Keratinocyte (primary cell): ENCODE data around the gene PPFIA1. TPM values are rescaled to one million over a fixed set of nuclear protein-coding genes. Genes with fewer than 3 reads are reported as not detected.

Experiments
- DNase-seq: peaks from one replicate; pipeline ENCODE4 v3.0.0-alpha.2; 2011; ENCODE audit warnings: low read depth, missing footprints, low spot score
- FAIRE-seq: peaks from 2 replicates; lab custom pipeline; 2011; peaks lifted over from hg19 to GRCh38; lab: Jason Lieb, UNC
- H2AFZ ChIP-seq: 2 replicates; pipeline ENCODE4 v1.6.0; 2012; ENCODE audit warnings: low read length, control low read depth, inconsistent platforms; ENCODE audit not compliant: control insufficient read depth
- H3K27ac ChIP-seq: 2 replicates; pipeline ENCODE4 v1.5.1; 2011; ENCODE audit warnings: low read length; ENCODE audit not compliant: control insufficient read depth, insufficient read depth
- H3K27me3 ChIP-seq: 3 replicates; pipeline ENCODE4 v1.6.0; 2011; ENCODE audit warnings: low read length; ENCODE audit not compliant: control insufficient read depth, insufficient read depth; ENCODE audit errors: extremely low read depth
- H3K36me3 ChIP-seq, 2 experiments: 2 replicates in 1 of 2; 3 replicates in 1 of 2; pipeline ENCODE4 v1.5.1; 2011; ENCODE audit warnings: low read length in 2 of 2, mild to moderate bottlenecking in 1 of 2; ENCODE audit not compliant: control insufficient read depth in 2 of 2, insufficient read depth in 2 of 2; ENCODE audit errors: extremely low read depth in 1 of 2
- H3K4me1 ChIP-seq: 3 replicates; pipeline ENCODE4 v1.5.1; 2011; ENCODE audit warnings: low read length; ENCODE audit not compliant: control insufficient read depth, insufficient read depth; ENCODE audit errors: extremely low read depth
- H3K4me2 ChIP-seq: 3 replicates; pipeline ENCODE4 v1.6.0; 2011; ENCODE audit warnings: low read depth, low read length; ENCODE audit not compliant: control insufficient read depth, insufficient read depth; ENCODE audit errors: extremely low read depth
- H3K4me3 ChIP-seq, 3 experiments: fragments of 200-600 bp in 1 of 3; sonication (generic) in 1 of 3; 2 replicates in 2 of 3; 3 replicates in 1 of 3; pipeline ENCODE4 v1.5.1; 2011 to 2016; ENCODE audit warnings: low read length in 3 of 3, mild to moderate bottlenecking in 3 of 3, control low read depth in 2 of 3, inconsistent platforms in 1 of 3, low read depth in 1 of 3, mixed read lengths in 1 of 3, mixed run types in 1 of 3, moderate library complexity in 1 of 3; ENCODE audit not compliant: control insufficient read depth in 2 of 3, insufficient read depth in 2 of 3; ENCODE audit errors: extremely low read depth in 1 of 3
- H3K79me2 ChIP-seq: 2 replicates; pipeline ENCODE4 v1.6.0; 2012; ENCODE audit warnings: low read length; ENCODE audit not compliant: control insufficient read depth, insufficient read depth
- H3K9ac ChIP-seq: 3 replicates; pipeline ENCODE4 v1.6.0; 2011; ENCODE audit warnings: low read length; ENCODE audit not compliant: control insufficient read depth, insufficient read depth; ENCODE audit errors: extremely low read depth
- H3K9me1 ChIP-seq: 3 replicates; pipeline ENCODE4 v1.6.0; 2011; ENCODE audit warnings: low read length; ENCODE audit not compliant: control insufficient read depth, insufficient read depth; ENCODE audit errors: extremely low read depth
- H3K9me3 ChIP-seq: 2 replicates; pipeline ENCODE4 v1.5.1; 2012; ENCODE audit warnings: low read depth, low read length; ENCODE audit not compliant: control insufficient read depth
- H4K20me1 ChIP-seq: 3 replicates; pipeline ENCODE4 v1.6.0; 2011; ENCODE audit warnings: low read length; ENCODE audit not compliant: control insufficient read depth, insufficient read depth; ENCODE audit errors: extremely low read depth
- CTCF ChIP-seq, 3 experiments: IDR thresholded peaks in 1 of 3; conservative IDR thresholded peaks in 1 of 3; optimal IDR thresholded peaks in 1 of 3; 2 replicates in 2 of 3; 3 replicates in 1 of 3; pipeline versions ENCODE3 to v1.5.1; 2011; ENCODE audit warnings: low read length in 3 of 3, mild to moderate bottlenecking in 3 of 3, moderate library complexity in 2 of 3, control low read depth in 1 of 3, inconsistent platforms in 1 of 3; ENCODE audit not compliant: insufficient read depth in 2 of 3; ENCODE audit errors: extremely low read depth in 1 of 3
- EZH2 ChIP-seq: IDR thresholded peaks from one replicate; pipeline ENCODE4 v1.6.1; 2012; ENCODE audit warnings: inconsistent platforms, mild to moderate bottlenecking, low read length, moderate library complexity
- dilution Hi-C: fragments of 300-500 bp; cut with MboI; formaldehyde crosslinking; loops from one replicate; pipeline ENCODE4 v1.7.0; 2020; ENCODE audit warnings: low sequenced_read_pairs; ENCODE audit not compliant: extremely low pct_ligation_motif_present
- polyA plus RNA-seq, 5 experiments: library from polyadenylated mRNA; depleted of rRNA in 3 of 5; stranded (reverse) in 3 of 5; stranded (forward) in 1 of 5; unstranded in 1 of 5; fragments of >200 nt; gene quantifications; 1 replicate in 1 of 5; 2 replicates in 3 of 5; 3 replicates in 1 of 5; pipeline versions ENCODE4 v1.2.1 to v1.2.3, GENCODE V29; 2011 to 2012; ENCODE audit warnings: missing spikeins in 2 of 5, low read depth in 1 of 5, low replicate concordance in 1 of 5

PPFIA1 gene
- polyA plus RNA-seq, 1 donor (not counting 4 experiments of a cell fraction or from before 2014, with no cell fraction given) = 27.6 TPM

- FAIRE-seq = no peak
- no peaks in the 10 kb centered on the region for H3K9me3 ChIP-seq
- TF ChIP-seq EZH2 = no peak
- TF ChIP-seq CTCF (optimal IDR thresholded peaks at IDR 0.05 in 1 of 3, IDR thresholded peaks at IDR 0.05 in 1 of 3, conservative IDR thresholded peaks at IDR 0.05 in 1 of 3; ENCODE audit: extremely low read depth in 1 of 3, insufficient read depth in 2 of 3, low read length in 3 of 3) = no peak
- no peak overlapping the region for H3K4me3 ChIP-seq
- no peaks in the 10 kb centered on the region for H3K79me2 ChIP-seq
- peaks cover 20 to 25% of the 10 kb centered on the region in 2 experiments for H3K36me3 ChIP-seq
- no peak overlapping the region for H3K9ac ChIP-seq
- H3K27me3 ChIP-seq = no peaks in the 10 kb centered on the region
- no peaks in the 10 kb centered on the region for H4K20me1 ChIP-seq
- dilution Hi-C loops = no loop called here
- DNase-seq = no peak
- H3K4me1 ChIP-seq = no peaks in the 10 kb centered on the region
- H2AFZ ChIP-seq = no peak overlapping the region
- H3K27ac ChIP-seq = no peak overlapping the region
- H3K9me1 ChIP-seq = no peaks in the 10 kb centered on the region
- no peak overlapping the region for H3K4me2 ChIP-seq
Measured at GRCh38 chr11:70354629-70355028, 84.1 kb downstream of the PPFIA1 start.

DNA sequence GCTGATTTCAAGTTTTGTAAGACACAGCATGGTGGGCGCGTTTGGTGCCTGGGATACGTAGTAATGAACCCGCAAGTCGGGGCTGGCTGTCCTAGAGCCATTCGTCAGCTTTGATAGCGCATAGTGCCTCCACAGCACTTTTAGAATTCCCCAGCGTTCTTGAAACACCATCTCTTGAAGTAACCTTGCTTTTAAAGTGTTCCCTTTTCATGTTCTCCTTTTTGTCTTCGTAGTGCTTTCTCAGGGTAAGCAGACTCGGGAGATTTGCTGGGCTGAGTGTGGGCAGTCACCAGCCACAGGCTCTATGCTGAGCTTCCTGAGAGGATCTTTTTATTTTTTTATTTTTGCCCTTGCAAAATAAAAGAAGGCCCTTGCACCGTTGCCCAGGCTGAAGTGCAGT lies 88.3 kb downstream of the PPFIA1 start:
- Histone ChIP-seq H3K36me3 (peaks cover 29 to 33% of the 10 kb centered on the region in 2 experiments), H3K9me3 (no peaks in the 10 kb centered on the region)
- dilution Hi-C loops = no loop called here

More for the DNA sequence above, 88.3 kb downstream of the PPFIA1 start:
- Histone ChIP-seq H3K27me3 (no peaks in the 10 kb centered on the region), H3K4me1 (no peaks in the 10 kb centered on the region), H3K79me2 (no peaks in the 10 kb centered on the region), H3K9me1 (no peaks in the 10 kb centered on the region), H2AFZ (no peak overlapping the region), H3K27ac (no peak overlapping the region), H3K4me3 (no peak overlapping the region), H4K20me1 (no peaks in the 10 kb centered on the region), H3K4me2 (no peak overlapping the region), H3K9ac (no peak overlapping the region)
- FAIRE-seq (no peak), DNase-seq (no peak)
- TF ChIP-seq EZH2 = no peak
- TF ChIP-seq CTCF (optimal IDR thresholded peaks at IDR 0.05 in 1 of 3, IDR thresholded peaks at IDR 0.05 in 1 of 3, conservative IDR thresholded peaks at IDR 0.05 in 1 of 3; ENCODE audit: extremely low read depth in 1 of 3, insufficient read depth in 2 of 3, low read length in 3 of 3) = no peak
